ENCODE measurements around the gene MAP3K20.
"Not testable (repeated sequence)": the region's sequence is repeated elsewhere in the genome, so short reads cannot be mapped to it uniquely, and the experiment has no call there.

Gene MAP3K20

DNA sequence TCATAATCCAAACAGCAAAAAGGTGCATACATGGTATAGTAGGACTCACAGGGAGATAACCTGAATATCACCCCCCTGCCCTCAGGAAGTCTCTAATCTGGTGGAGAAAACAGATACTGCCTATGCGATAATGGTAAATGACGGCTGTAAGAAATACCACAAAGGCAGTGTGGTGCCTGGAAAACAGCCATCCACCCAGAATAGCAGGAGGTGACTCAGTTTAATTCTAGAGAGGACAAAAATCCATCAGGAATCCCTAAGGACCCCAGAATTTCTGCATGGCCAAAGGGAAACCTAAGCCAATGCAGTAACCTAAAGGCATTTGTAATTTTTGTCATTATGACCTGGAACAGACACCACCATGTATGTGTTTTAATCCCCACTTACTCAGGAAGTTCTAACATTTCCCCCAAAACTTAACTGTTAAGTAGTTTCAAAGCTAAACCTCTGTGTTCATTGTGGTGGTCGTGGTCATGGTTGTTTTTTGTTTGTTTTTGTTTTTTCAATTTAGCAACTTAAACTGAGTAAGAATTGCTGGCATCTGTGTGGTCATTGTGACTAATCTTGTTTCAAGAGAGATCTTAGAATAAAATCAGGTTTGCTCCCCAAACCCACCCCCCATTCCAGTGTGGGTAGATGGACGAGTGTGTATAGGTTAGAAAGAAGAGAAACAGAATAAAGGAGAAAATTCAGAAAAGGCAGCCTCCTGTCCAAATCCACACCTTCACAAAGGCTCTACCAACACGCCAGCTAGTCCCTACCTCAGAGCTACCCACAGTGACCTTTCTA is 157.5 kb downstream of the MAP3K20 start:
- DNase-seq (ENCODE audit: low read depth in 2 of 2): no peak

DNA sequence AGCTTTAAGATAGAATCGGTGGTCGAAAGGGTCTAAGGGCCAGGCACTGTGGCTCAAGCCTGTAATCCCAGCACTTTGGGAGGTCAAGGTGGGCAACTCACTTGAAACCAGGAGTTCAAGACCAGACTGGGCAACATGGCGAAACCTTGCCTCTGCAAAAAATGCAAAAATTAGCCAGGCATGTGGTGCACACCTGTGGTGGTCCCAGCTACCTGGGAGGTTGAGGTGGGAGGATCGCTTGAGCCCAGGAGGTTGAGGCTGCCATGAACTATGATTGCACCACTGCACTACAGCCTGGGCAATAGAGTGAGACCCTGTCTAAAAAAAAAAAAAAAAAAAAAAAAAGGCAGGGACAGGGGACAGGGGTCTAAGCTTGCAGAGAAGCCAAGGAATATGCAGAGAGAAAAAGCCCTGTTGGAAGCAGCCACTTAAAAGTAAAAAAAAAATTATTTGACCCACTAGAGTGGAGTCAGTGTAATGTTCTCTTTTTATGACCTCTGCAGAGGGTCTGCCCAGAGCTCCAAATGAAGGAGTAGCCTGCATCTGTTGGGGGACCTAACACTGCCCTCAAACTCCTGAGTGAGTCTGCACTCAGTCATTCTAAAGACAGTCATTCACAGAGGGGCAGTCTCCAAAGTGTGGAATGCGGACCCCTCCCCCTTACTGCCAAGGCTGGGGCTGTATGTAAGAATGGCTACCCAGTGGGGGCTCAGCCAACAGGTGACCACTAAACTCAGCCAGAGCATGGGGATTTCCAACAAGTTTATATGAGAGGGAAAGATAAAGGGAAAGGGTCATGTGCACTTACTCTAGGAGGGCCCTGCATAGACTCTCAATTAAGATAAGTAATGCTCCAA is 160.5 kb downstream of the MAP3K20 start:
- no peak for DNase-seq (ENCODE audit: low read depth in 2 of 2)

DNA sequence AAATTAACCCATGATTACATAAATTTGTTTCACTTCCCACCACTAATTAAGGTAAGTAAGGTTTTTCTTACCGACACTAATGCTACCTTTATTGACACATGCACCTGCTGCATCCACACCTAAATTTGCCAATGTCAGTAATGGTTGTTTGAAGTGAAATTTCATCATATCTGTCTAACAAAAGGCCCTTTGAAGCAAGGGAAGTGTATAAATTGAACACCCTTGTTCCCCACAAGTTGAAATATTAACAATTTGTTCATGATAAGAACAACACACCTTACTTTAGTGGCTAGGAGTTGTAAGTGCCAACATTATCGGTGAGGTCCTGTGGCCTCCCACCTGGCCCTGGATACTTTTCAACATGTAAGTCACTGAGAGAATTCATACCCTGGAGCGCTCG is 162.7 kb downstream of the MAP3K20 start:
- DNase-seq (ENCODE audit: low read depth in 2 of 2): no peak

GRCh38 chr2:173238831-173239230 is 163.2 kb downstream of the MAP3K20 start:
- DNase-seq (ENCODE audit: low read depth in 2 of 2): no peak

DNA sequence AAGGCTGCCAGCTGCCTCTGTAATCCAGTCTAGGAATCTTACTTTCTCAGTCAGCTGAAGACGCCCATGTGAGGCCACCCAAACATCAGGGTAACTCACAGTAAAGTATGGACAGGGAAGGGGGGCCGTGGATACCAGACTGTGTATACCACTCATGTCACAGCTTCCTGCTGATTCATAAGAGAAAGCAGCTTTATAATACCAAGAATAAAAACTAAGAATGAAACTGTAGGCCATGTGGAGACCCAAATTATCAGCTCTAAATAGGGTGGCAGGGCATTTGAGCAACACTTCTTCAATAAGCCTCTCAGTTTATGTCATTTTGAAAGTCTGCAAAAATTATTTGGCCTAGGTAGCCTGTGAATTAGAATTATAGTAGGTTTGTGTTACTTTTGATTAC is 164.0 kb downstream of the MAP3K20 start:
- DNase-seq (ENCODE audit: low read depth in 2 of 2): no peak

DNA sequence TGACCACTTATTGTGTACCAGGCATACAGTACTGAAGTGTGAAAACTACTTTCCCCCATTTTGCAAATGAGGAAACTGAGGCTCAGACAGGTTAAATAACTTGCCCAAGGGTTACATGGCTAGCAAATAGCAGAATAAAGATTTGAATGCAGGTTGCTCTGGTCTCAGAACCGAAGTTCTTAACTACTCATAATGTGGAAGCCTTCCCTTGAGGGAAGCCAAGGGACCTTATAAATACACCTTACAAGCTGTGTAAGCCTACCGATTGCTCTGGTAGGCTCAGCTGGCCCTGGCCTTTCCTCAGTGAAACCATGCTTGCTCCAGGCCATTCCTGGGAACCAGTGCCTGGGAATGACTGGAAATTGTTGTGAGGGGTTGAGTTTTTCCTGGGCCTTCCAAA is 164.4 kb downstream of the MAP3K20 start:
- no peak for DNase-seq (ENCODE audit: low read depth in 2 of 2)

DNA sequence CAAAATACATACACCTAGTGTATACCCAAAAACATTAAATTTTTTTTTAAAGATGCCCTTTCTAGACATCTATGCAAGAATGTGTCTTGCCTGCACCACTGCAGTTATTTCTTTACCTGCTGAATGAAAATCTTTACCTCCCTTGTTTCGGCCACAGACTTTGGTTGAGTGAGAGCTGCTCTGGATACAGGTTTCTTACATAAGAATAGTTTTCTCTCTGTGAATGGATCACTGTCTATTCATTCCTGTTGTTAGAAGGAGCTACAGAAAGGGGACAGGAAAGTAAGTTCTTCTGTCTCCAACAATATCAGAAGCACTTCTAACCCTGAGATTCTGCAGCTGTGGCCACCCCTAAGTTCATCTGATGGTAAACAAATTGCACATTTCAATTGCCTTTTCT is 166.0 kb downstream of the MAP3K20 start:
- DNase-seq (ENCODE audit: low read depth in 2 of 2): no peak

DNA sequence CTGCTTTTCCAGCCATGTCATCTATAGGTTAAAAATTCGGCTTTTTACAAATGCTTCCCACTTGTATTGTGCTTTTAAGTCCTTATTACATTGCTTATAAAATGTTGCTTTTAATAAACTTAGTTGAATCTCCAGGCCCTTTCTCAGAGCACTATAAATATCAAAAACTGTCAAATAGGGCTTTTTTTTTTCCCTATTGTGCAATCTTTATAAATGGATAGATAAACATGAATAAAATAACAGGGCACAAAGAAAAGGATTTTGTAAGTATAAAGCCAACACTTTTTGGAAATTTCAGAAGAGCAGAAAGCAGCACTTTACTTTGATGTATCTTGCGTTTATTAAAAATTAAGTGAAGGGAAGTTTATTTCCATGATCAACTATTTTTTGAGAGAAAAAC is 171.5 kb downstream of the MAP3K20 start:
- DNase-seq (ENCODE audit: low read depth in 2 of 2): no peak

- DNase-seq (ENCODE audit: low read depth in 2 of 2): no peak
Observed at GRCh38 chr2:173248381-173248780, 172.7 kb downstream of the MAP3K20 start.

DNA sequence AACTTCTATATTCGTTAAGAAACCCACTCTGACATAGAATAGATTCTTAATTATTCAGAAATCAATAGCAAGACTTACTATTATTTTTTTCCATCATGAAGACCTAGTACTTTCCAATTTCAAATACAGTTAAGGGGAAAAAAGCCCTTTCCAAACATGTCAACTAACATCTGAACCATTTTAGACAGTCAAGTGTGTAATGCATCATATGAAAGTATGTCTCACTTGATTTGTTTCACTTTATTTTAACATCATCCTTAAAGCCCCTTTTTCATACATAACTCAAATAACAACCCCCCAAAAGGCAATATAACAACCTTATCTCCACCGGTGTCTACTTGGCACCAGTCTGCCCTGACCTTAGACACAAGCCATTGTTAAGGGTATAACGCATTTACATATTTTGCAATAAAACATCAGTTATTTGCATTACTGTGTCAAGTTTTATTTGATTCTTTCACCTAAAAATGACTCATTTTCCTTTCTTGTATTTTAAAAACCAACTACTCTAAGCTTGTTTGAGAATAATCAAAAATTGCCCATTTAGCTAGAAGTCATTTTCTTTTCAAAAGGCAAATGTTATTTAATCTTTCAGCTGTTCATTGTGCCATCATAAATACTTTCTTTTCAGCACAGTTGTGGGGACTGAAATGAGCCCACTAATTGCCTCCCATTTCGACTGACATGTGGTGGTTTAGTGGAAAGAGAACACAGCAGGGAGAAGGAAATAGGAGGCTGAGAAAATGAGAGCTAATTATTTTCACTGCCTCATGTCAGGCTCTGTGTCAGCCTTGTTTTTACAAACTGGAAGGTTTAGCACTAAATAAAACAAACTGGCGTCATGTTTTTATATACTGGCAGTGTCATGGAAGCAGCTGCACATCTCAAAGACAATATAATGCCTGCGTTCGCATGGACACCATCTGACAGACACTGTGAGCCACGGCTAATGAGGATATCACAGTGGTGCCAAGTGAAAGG is 174.3 kb downstream of the MAP3K20 start:
- DNase-seq (ENCODE audit: low read depth in 2 of 2): no peak

DNA sequence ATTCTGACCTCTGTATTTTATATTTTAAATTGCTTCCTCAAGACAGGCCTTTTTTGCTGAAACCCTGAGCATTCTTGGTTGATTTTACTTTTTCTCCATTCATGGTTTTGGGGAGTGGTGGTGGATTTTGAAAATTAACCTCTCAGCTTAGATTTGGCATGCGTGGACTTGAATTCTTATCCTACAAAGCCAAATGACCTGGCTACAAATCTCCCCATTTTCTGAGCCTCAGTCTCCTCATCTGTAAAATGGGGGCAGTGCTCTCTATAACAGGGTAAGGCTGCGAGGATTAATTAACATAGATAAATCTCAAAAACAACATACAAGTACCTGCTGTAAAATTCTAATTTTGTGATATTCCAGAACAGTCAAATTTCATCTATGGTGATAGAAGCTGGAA is 175.6 kb downstream of the MAP3K20 start:
- DNase-seq (ENCODE audit: low read depth in 2 of 2): no peak

GRCh38 chr2:173252581-173252980 is 176.9 kb downstream of the MAP3K20 start:
- DNase-seq (ENCODE audit: low read depth in 2 of 2): no peak

DNA sequence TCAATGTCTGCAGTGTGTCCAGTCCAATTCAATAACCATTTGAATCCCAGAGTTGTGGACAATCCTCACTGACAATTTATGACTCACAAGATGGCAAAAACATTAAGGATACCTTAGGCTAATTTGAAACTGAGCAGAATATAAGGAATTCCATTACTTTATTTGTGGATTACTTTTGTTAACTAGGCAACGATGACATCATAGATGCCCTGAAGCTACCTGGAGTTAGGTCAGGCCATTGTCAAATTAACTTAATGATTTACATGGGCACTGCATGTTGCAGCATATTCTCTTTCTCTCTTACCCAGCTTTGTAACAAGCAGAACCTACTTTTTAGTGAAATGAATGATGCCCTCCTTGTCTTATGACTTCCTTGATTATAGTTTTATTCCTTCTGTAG is 179.0 kb downstream of the MAP3K20 start:
- DNase-seq (ENCODE audit: low read depth in 2 of 2): no peak

DNA sequence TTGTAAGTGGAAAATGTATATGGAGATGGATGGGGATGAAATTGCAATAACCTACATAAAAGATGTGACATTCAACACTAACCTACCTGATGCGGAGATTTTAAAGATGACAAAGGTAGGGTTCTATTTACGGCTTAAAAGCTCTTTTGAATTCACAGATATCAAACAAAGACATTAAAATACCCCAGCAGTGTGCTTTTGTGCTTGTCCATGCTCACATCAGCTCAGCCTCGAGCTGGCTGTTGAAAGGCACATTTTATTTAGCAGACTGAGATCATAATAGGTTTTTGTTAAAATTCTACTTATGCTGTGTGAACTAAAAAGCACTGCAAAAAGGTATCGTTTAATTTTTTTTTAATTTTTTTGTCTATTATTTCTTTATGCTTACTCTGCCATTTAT is 183.1 kb downstream of the MAP3K20 start:
- no peak for DNase-seq (ENCODE audit: low read depth in 2 of 2)

DNA sequence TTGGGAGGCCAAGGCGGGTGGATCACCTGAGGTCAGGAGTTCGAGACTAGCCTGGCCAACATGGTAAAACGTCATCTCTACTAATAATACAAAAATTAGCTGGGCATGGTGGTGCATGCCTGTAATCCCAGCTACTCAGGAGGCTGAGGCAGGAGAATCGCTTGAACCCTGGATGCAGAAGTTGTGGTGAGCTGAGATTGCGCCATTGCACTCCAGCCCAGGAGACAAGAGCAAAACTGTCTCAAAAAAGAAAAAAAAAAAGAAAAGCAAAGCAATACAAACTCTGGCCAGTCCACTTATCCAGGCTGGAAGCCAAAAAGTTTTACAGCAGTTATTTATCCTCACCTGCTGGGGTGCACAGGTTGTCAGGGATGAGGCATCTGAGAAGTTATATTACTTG is 186.7 kb downstream of the MAP3K20 start:
- DNase-seq (ENCODE audit: low read depth in 2 of 2): not testable (repeated sequence)

GRCh38 chr2:173264151-173264550 is 188.5 kb downstream of the MAP3K20 start:
- DNase-seq (ENCODE audit: low read depth in 2 of 2): no peak

GRCh38 chr2:173264603-173265366 is 189.1 kb downstream of the MAP3K20 start:
- no peak for DNase-seq (ENCODE audit: low read depth in 2 of 2)

- no peak for DNase-seq (ENCODE audit: low read depth in 2 of 2)
Observed at GRCh38 chr2:173271135-173271534, 195.5 kb downstream of the MAP3K20 start.

- no peak for DNase-seq (ENCODE audit: low read depth in 2 of 2)
Observed at GRCh38 chr2:173271825-173272224, 196.2 kb downstream of the MAP3K20 start.

GRCh38 chr2:173272849-173273248 is 197.2 kb downstream of the MAP3K20 start:
- no peak for DNase-seq (ENCODE audit: low read depth in 2 of 2)

Data from activated CD4-positive, alpha-beta T cell treated with anti-CD3 and anti-CD28 coated beads for 24 hours (primary cell).